WI38 (cell line): ENCODE measurements around the gene NRCAM.
"Not testable (repeated sequence)": the region's sequence is repeated elsewhere in the genome, so short reads cannot be mapped to it uniquely, and the experiment has no call there.

Source experiments
- H3K4me3 ChIP-seq: 2 replicates; pipeline ENCODE4 v1.5.1; 2011; ENCODE audit warnings: low read depth, mild to moderate bottlenecking, control low read depth, low read length
- TF ChIP-seq, protein P1 (sequence below): IDR thresholded peaks from 2 replicates; pipeline ENCODE4 v1.5.1; 2012; ENCODE audit warnings: low read depth, mild to moderate bottlenecking, control low read depth, low read length

The NRCAM gene

DNA sequence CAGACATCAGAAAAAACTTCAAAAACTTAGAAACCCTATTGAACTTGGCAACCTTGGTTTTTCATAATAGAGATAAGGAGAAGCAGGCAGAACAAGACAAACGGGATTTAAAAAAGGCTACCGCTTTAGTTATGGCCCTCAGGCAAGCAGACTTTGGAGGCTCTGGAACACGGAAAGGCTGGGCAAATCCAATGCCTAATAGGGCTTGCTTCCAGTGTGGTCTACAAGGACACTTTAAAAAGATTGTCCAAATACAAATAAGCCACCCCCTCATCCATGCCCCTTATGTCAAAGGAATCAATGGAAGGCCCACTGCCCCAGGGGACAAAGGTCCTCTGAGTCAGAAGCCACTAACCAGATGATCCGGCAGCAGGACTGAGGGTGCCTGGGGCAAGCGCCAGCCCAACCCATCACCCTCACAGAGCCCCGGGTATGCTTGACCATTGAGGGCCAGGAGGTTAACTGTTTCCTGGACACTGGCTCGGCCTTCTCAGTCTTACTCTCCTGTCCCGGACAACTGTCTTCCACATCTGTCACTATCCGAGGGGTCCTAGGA, 115.3 kb downstream of the NRCAM start:
- no peak overlapping the region for H3K4me3 ChIP-seq
- TF ChIP-seq, protein P1, sequence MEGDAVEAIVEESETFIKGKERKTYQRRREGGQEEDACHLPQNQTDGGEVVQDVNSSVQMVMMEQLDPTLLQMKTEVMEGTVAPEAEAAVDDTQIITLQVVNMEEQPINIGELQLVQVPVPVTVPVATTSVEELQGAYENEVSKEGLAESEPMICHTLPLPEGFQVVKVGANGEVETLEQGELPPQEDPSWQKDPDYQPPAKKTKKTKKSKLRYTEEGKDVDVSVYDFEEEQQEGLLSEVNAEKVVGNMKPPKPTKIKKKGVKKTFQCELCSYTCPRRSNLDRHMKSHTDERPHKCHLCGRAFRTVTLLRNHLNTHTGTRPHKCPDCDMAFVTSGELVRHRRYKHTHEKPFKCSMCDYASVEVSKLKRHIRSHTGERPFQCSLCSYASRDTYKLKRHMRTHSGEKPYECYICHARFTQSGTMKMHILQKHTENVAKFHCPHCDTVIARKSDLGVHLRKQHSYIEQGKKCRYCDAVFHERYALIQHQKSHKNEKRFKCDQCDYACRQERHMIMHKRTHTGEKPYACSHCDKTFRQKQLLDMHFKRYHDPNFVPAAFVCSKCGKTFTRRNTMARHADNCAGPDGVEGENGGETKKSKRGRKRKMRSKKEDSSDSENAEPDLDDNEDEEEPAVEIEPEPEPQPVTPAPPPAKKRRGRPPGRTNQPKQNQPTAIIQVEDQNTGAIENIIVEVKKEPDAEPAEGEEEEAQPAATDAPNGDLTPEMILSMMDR, result no peak

DNA sequence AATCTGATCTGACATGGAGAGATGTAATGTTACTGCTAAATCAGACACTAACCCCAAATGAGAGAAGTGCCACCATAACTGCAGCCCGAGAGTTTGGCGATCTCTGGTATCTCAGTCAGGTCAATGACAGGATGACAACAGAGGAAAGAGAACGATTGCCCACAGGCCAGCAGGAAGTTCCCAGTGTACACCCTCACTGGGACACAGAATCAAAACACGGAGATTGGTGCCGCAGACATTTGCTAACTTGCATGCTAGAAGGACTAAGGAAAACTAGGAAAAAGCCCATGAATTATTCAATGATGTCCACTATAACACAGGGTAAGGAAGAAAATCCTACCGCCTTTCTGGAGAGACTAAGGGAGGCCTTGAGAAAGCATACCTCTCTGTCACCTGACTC, 115.8 kb downstream of the NRCAM start:
- not testable (repeated sequence) for H3K4me3 ChIP-seq

DNA sequence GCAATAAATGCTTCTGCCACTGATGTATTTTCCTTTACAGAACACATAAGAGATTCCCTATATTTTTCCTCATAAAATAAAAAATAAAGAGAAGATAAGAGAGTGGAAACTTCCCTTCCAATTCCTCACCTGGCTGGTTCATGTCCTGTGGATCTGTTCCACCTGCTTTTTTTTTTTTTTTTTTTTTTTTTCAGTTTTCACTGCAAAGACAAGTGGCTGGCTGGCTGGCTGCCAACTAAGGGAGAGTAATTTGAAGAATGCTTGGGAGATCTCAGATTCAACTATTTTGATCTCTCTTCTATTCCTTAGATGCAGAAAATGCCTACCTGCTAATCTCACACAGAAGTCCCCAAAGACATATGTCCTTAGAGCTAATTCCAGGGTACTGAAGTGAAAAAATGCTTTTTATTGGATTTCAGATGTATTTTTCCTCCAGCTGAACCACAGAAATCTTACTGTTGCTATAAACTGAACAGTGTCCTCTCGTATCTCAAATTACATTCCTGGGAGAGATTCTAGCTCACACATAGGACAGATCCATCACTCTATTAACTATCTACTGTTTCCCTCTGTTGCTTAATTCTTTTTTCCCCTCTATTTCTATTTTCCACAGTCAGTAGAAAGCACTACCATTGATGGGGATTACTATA, 120.8 kb downstream of the NRCAM start:
- TF ChIP-seq, protein P1, result no peak
- no peak overlapping the region for H3K4me3 ChIP-seq

DNA sequence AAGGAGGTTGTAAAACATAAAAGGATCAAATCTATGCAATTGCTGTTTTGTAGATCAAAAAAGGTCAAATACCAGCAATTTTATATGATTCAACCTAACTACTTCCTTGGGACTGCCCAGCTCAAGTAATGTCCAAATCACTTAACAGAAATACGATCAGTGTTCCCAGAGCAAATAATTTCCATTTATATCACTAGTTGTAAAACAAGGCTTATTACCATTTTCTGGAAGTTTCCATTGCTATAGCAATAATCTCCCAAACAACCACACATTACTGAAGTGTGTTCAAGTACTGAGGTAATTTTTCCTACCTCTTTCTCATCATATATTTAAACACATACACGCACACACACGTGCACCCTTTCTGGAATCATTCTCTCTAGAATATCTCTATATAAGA, 123.3 kb downstream of the NRCAM start:
- no peak overlapping the region for H3K4me3 ChIP-seq
- TF ChIP-seq, protein P1, result no peak

DNA sequence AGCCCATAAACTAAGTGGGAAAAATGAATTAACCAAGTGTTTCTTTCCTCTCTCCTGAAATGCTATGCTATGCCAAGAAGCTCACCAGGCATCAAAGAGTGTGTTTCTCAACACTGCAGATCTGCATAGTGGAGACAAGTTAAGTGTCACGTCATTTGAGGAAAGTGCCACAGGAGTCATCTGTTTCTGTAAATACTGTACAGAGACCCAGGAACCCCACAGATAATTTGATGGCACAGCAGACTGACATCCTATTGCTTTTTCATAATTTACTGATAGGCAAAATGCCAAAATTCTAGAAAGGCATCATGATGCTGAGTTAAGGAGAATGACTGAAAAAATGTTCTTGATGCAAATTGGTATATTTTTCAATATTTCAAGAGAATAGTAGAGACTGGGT, 124.3 kb downstream of the NRCAM start:
- H3K4me3 ChIP-seq, result no peak overlapping the region
- TF ChIP-seq, protein P1, result no peak

DNA sequence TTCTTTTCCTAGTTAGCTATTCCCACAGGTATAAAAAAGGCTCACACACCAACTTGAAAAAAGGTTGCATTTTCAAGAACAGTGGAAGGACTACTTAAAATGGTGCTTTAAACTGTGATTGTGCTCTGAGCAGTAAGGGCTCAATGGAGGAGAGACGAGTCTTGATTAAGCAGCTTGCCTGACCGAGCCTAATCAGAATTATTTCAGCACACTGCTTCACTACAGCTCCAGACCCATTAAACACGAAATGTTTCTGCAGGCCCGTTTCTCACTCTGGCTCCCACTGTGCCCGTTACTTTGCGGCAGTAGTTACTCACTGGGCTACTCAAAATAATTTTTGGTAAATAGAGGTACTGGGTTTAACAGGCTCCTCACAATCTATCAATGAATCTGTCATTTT, 126.0 kb downstream of the NRCAM start:
- TF ChIP-seq, protein P1, result no peak
- H3K4me3 ChIP-seq, result no peak overlapping the region

DNA sequence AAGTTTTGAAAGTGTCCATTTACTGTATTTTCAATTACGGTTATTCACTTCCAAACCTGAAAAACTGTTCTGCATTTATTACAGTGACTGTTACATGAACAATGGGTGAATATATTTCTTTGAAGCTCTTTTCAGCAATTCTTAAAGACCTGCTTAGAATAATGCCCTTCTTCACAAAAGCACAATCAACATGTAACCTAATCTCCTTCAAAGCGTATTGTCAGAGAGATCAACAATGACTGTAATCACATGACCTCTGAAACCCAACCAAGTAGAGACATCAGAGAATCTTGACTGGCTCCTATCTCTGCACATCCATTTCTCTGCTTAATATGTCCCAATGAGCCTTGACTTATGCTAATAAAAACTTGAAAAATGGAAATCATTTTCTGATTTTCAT, 126.7 kb downstream of the NRCAM start:
- H3K4me3 ChIP-seq, result no peak overlapping the region
- TF ChIP-seq, protein P1, result no peak

DNA sequence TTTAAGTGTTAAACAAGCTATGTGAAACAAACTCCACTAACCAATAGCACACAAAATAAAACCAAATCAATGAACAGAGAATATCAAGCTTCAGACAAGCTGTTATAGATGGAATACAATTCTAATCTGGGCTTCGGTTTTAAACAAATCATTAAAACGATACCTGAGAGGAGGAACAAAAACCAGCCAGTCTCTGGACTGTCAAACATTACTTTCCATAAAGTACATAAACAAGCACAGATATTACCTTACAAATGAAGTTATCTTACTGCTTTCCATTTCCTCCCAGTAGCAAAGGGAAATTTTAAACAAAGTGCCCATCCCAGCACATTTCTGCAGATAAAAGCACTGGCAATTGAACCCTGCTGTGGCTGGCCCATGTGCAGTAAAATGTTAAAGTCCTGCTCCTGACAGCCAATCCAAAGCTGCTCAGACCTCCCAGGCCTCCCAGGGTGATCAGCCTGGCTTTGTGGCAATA, 128.0 kb downstream of the NRCAM start:
- TF ChIP-seq, protein P1, result no peak
- no peak overlapping the region for H3K4me3 ChIP-seq
